Measurements from ENCODE around the gene ASF1B. TPM values are rescaled to one million over a fixed set of nuclear protein-coding genes. Genes with fewer than 3 reads are reported as not detected.

Gene ASF1B
- total and polyA plus RNA-seq, 2 experiments from 2014 or later: 33.3 to 36.9 TPM

GRCh38 chr19:14177496-14178074 lies 41.2 kb upstream of the ASF1B start (continued):
- TF ChIP-seq ETS1 (IDR thresholded peaks at IDR 0.05): no peak
- TF ChIP-seq ZNF331 (CRISPR knock-in tag; IDR thresholded peaks at IDR 0.05; ENCODE audit: low read depth): no peak

GRCh38 chr19:14175351-14175792 lies 39.0 kb upstream of the ASF1B start:
- H3K36me3 ChIP-seq (ENCODE audit: insufficient read depth): peaks cover 27% of the 10 kb centered on the region
- peaks cover 10% of the 10 kb centered on the region for H3K27me3 Mint-ChIP-seq (ENCODE audit: insufficient read depth, low read depth, poor library complexity)

More at GRCh38 chr19:14175351-14175792, 39.0 kb upstream of the ASF1B start:
- Histone ChIP-seq H4K20me1 (replicated peaks; ENCODE audit: insufficient read depth) (peaks cover 3% of the 10 kb centered on the region; the same call in 1 of the 2 replicates), H3K79me2 (replicated peaks; ENCODE audit: insufficient read depth) (no peaks in the 10 kb centered on the region), H3K4me1 (ENCODE audit: insufficient read depth) (no peaks in the 10 kb centered on the region), H3K4me2 (no peak overlapping the region), H3K9me2 (ENCODE audit: insufficient read depth) (no peaks in the 10 kb centered on the region), H3F3A (replicated peaks; ENCODE audit: low read depth) (no peaks in the 10 kb centered on the region), H2AFZ (no peak overlapping the region), H3K27ac (ENCODE audit: low read depth) (no peak overlapping the region), H3K27me3 (ENCODE audit: insufficient read depth) (no peaks in the 10 kb centered on the region), H3K4me3 (no peak overlapping the region)
- H3K4me1 Mint-ChIP-seq: peaks cover 3% of the 10 kb centered on the region
- H3K4me3 Mint-ChIP-seq: no peak overlapping the region; the same call in 2 of the 3 replicates
- ATAC-seq (no peak), DNase-seq (ENCODE audit: low spot score) (no peak)
- TF ChIP-seq CTCF (conservative IDR thresholded peaks at IDR 0.05; ENCODE audit: low read depth in 2 of 2) (no peak), ZNF331 (CRISPR knock-in tag; IDR thresholded peaks at IDR 0.05; ENCODE audit: low read depth) (no peak), JUNB (IDR thresholded peaks at IDR 0.05; ENCODE audit: unreplicated experiment) (no peak), ETS1 (IDR thresholded peaks at IDR 0.05) (no peak), ZNF462 (CRISPR knock-in tag; IDR thresholded peaks at IDR 0.05) (no peak), ZNF114 (CRISPR knock-in tag; IDR thresholded peaks at IDR 0.05) (no peak), EZH2phosphoT487 (IDR thresholded peaks at IDR 0.05; ENCODE audit: unreplicated experiment) (no peak), STAT1 (IDR thresholded peaks at IDR 0.05; ENCODE audit: unreplicated experiment) (no peak), NANOG (IDR thresholded peaks at IDR 0.05; ENCODE audit: borderline replicate concordance) (no peak)
- no peaks in the 10 kb centered on the region for H3K9me3 Mint-ChIP-seq
- no peak overlapping the region for H3K27ac Mint-ChIP-seq
- peaks cover 70% of the 10 kb centered on the region for H3K36me3 Mint-ChIP-seq (ENCODE audit: low read depth)

Data from GM23338 (cell line).